HEK293 (cell line): ENCODE measurements around the gene MTIF2.
"Not testable (repeated sequence)": the region's sequence is repeated elsewhere in the genome, so short reads cannot be mapped to it uniquely, and the experiment has no call there.

Experiments
- CTCF ChIA-PET: fragments of 350-600 bp; formaldehyde crosslinking; extraction: SDS; loops from one replicate; lab custom pipeline; 2021; ENCODE audit warnings: antibody characterized with exemption; lab: Yijun Ruan, JAX
- POLR2A ChIA-PET: fragments of 300-600 bp; formaldehyde crosslinking; extraction: SDS; loops from one replicate; lab custom pipeline; 2020; ENCODE audit warnings: antibody characterized with exemption, inconsistent platforms; lab: Yijun Ruan, JAX
- H3K27ac ChIP-seq: fragments of 200-500 bp; sonication (Bioruptor generic); 2 replicates; pipeline ENCODE4 v1.5.1; 2014; ENCODE audit warnings: low read depth, low read length, control low read depth, inconsistent platforms; ENCODE audit errors: extremely low read depth
- H3K36me3 ChIP-seq, 2 experiments: fragments of 200-500 bp in 1 of 2; sonication (Bioruptor generic) in 1 of 2; 1 replicate in 1 of 2; 2 replicates in 1 of 2; pipeline ENCODE4 v1.5.1; 2014 to 2017; ENCODE audit warnings: inconsistent platforms in 2 of 2, low read length in 2 of 2; ENCODE audit not compliant: control insufficient read depth in 2 of 2, insufficient read depth in 1 of 2
- H3K4me1 ChIP-seq: fragments of 200-500 bp; sonication (Bioruptor generic); 2 replicates; pipeline ENCODE4 v1.5.1; 2014; ENCODE audit warnings: mild to moderate bottlenecking, low read length, inconsistent platforms; ENCODE audit not compliant: control insufficient read depth, insufficient read depth
- H3K4me3 ChIP-seq: 2 replicates; pipeline ENCODE4 v1.5.1; 2011; ENCODE audit warnings: low read depth, mild to moderate bottlenecking, control low read depth, low read length, moderate library complexity
- H3K9me3 ChIP-seq: fragments of 200-500 bp; sonication (Bioruptor generic); 2 replicates; pipeline ENCODE4 v1.5.1; 2014; ENCODE audit warnings: low read depth, low read length, inconsistent platforms; ENCODE audit not compliant: control insufficient read depth, insufficient read depth
- GLIS1 ChIP-seq: fragments of 450-650 bp; formaldehyde crosslinking; IDR thresholded peaks from 2 replicates; pipeline ENCODE4 v1.5.1; 2016; ENCODE audit warnings: missing biosample characterization, missing genetic modification characterization
- GLIS2 ChIP-seq: fragments of 450-650 bp; formaldehyde crosslinking; IDR thresholded peaks from 2 replicates; pipeline ENCODE4 v1.5.1; 2016; ENCODE audit warnings: missing biosample characterization, missing genetic modification characterization
- OVOL3 ChIP-seq: fragments of 450-650 bp; formaldehyde crosslinking; IDR thresholded peaks from 2 replicates; pipeline ENCODE4 v1.5.1; 2016; ENCODE audit warnings: missing biosample characterization, missing genetic modification characterization
- PRDM2 ChIP-seq: fragments of 450-650 bp; formaldehyde crosslinking; IDR thresholded peaks from 2 replicates; pipeline ENCODE4 v1.5.1; 2016; ENCODE audit warnings: missing biosample characterization, missing genetic modification characterization, borderline replicate concordance
- ZBTB48 ChIP-seq: fragments of 450-650 bp; formaldehyde crosslinking; IDR thresholded peaks from 2 replicates; pipeline ENCODE4 v1.5.1; 2016; ENCODE audit warnings: missing biosample characterization, missing genetic modification characterization
- ZNF221 ChIP-seq: fragments of 450-650 bp; formaldehyde crosslinking; IDR thresholded peaks from 2 replicates; pipeline ENCODE4 v1.5.1; 2017; ENCODE audit warnings: missing biosample characterization, missing genetic modification characterization, borderline replicate concordance
- ZNF324 ChIP-seq: fragments of 450-650 bp; formaldehyde crosslinking; IDR thresholded peaks from 2 replicates; pipeline ENCODE4 v1.5.1; 2016; ENCODE audit warnings: missing biosample characterization, missing genetic modification characterization
- ZNF354C ChIP-seq: fragments of 450-650 bp; formaldehyde crosslinking; IDR thresholded peaks from 2 replicates; pipeline ENCODE4 v1.5.1; 2016; ENCODE audit warnings: missing biosample characterization, missing genetic modification characterization, low read depth, borderline replicate concordance
- ZNF544 ChIP-seq: fragments of 450-650 bp; formaldehyde crosslinking; IDR thresholded peaks from 2 replicates; pipeline ENCODE4 v1.5.0; 2017; ENCODE audit warnings: missing biosample characterization, missing genetic modification characterization
- ZNF549 ChIP-seq: fragments of 450-650 bp; IDR thresholded peaks from 2 replicates; pipeline ENCODE4 v1.5.1; 2018; ENCODE audit warnings: missing biosample characterization, missing genetic modification characterization, mild to moderate bottlenecking, inconsistent platforms, moderate library complexity
- ZNF596 ChIP-seq: fragments of 450-650 bp; IDR thresholded peaks from 2 replicates; pipeline ENCODE4 v1.5.0; 2018; ENCODE audit warnings: missing biosample characterization, mild to moderate bottlenecking, missing genetic modification characterization, moderate library complexity
- ZNF701 ChIP-seq: fragments of 450-650 bp; formaldehyde crosslinking; IDR thresholded peaks from 2 replicates; pipeline ENCODE4 v1.5.1; 2016; ENCODE audit warnings: missing biosample characterization, missing genetic modification characterization
- ZNF776 ChIP-seq: fragments of 450-650 bp; formaldehyde crosslinking; IDR thresholded peaks from 2 replicates; pipeline ENCODE4 v1.5.0; 2017; ENCODE audit warnings: missing biosample characterization, missing genetic modification characterization, borderline replicate concordance
- ZNF777 ChIP-seq: fragments of 450-650 bp; formaldehyde crosslinking; IDR thresholded peaks from 2 replicates; pipeline ENCODE4 v1.5.1; 2017; ENCODE audit warnings: missing biosample characterization, missing genetic modification characterization, borderline replicate concordance
- ZSCAN16 ChIP-seq: fragments of 450-650 bp; formaldehyde crosslinking; IDR thresholded peaks from 2 replicates; pipeline ENCODE4 v1.5.1; 2016; ENCODE audit warnings: missing biosample characterization, missing genetic modification characterization
- ZSCAN18 ChIP-seq: fragments of 450-650 bp; formaldehyde crosslinking; IDR thresholded peaks from 2 replicates; pipeline ENCODE4 v1.5.1; 2016; ENCODE audit warnings: missing biosample characterization, missing genetic modification characterization

The MTIF2 gene

DNA sequence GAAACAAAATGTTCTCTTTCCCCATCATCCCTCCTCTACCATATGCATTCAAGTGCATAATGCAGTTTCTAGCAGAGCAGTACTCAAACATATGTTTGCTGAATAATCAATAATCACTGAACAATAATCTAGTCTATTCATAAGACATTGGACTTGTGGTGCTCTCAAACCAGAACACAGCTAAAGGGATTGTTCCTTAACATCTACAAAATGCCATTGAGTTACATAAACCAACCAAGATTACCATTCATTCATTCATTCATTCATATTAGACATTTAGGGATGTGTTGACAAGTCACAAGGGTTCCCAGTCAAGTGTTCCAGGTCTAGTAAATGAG, 40.8 kb downstream of the MTIF2 start (continued):
- TF ChIP-seq PRDM2 (tag by site-specific recombination) (no peak), ZNF221 (tag by site-specific recombination) (no peak), ZNF354C (tag by site-specific recombination) (no peak), ZSCAN18 (tag by site-specific recombination) (no peak), ZNF596 (tag by site-specific recombination) (no peak), ZNF324 (tag by site-specific recombination) (no peak), OVOL3 (tag by site-specific recombination) (no peak)

- H3K4me3 ChIP-seq, H3K9me3 ChIP-seq, POLR2A ChIA-PET, H3K4me1 ChIP-seq, CTCF ChIA-PET, H3K27ac ChIP-seq: not testable (repeated sequence)
- peaks cover 0 to 34% of the 10 kb centered on the region in 2 experiments; a peak in 2 of 3 replicates for H3K36me3 ChIP-seq
These were observed 41.4 kb downstream of the MTIF2 start for GRCh38 chr2:55227437-55228225.

DNA sequence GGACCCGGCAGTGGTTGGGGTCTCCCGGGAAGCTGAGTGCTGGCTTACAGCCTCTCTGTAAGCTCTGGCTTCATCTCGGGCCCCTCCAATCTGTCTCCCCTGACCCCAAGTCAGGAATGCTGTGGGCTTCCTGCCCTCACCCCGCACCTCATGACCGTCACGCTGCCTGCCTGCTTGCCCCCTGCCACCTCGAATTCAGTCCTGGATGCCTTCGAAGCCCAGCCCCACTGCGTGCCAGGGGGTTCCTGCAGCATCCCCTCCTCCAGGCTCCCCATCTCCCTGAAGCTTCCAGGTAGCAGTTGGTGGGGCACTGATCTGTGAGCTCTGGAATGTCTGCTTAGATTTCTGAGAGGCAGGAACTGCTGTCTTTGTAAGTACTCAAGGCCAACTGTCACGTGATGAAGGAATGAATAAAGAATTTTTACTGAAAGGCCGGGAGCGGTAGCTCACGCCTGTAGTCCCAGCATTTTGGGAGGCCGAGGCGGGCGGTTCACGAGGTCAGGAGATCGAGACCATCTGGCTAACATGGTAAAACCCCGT, 43.5 kb downstream of the MTIF2 start:
- H3K27ac ChIP-seq: no peak overlapping the region
- ChIA-PET POLR2A (no interaction called here), CTCF (interaction anchor here (0.7 kb wide), 1 partner anchor 33 kb away, joined by 3 read pairs; no protein-coding TSS in a partner anchor)
- no peak overlapping the region for H3K4me3 ChIP-seq
- H3K9me3 ChIP-seq: no peaks in the 10 kb centered on the region
- no peaks in the 10 kb centered on the region for H3K4me1 ChIP-seq
- TF ChIP-seq ZNF776 (tag by site-specific recombination) (no peak), ZNF549 (tag by site-specific recombination) (no peak), ZBTB48 (tag by site-specific recombination) (no peak), GLIS1 (no peak), ZNF544 (tag by site-specific recombination) (no peak), ZNF701 (no peak), GLIS2 (tag by site-specific recombination) (no peak), ZNF777 (tag by site-specific recombination) (no peak), ZSCAN16 (tag by site-specific recombination) (no peak)
- H3K36me3 ChIP-seq: peaks cover 0 to 34% of the 10 kb centered on the region in 2 experiments; a peak in 2 of 3 replicates
